Adrenal gland (tissue), 5 donors: ENCODE measurements around the gene HIVEP3.

Experiments
- CTCF ChIP-seq, 6 experiments: fragments of 450-650 bp in 4 of 6; fragments of 200-600 bp in 2 of 6; sonication (generic) in 1 of 6; IDR thresholded peaks; 1 replicate in 5 of 6; 2 replicates in 1 of 6; pipeline versions ENCODE4 v1.5.1 to v1.8.0; 2016 to 2021; ENCODE audit warnings: antibody characterized with exemption in 6 of 6, mild to moderate bottlenecking in 2 of 6, moderate library complexity in 1 of 6
- POLR2A ChIP-seq, 2 donors: fragments of 450-650 bp; IDR thresholded peaks; one replicate each; pipeline ENCODE4 v1.6.1; 2017; ENCODE audit warnings: antibody characterized with exemption in 2 of 2, mild to moderate bottlenecking in 2 of 2, moderate library complexity in 1 of 2
- donor health status: DM: no; HTN: no; CAD: no.

DNA sequence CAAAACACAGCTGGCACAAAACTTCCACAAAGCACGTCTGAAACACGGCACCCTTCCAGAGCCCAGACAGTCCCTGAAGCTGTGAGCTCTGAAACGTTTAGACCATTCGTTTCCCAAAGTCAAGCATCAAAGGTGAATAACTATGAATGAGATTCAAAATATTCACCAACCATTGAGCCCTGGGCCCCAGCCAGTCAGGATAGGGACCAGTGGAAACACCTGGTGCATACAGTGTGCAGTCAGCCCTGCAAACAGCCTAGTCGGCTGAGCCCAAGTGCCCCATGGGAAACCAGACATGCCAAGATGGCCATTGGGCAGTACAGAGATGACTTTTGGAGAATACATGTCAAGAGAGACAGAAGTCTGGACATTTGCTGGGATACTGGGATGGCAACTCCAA is 343.9 kb downstream of the HIVEP3 start:
- no peak for TF ChIP-seq POLR2A (IDR thresholded peaks at IDR 0.05)
- TF ChIP-seq CTCF (IDR thresholded peaks at IDR 0.05), result no peak
